Measurements from ENCODE around the gene SLC8A1. TPM values are rescaled to one million over a fixed set of nuclear protein-coding genes. Genes with fewer than 3 reads are reported as not detected.

The SLC8A1 gene
- total and polyA plus RNA-seq, 12 donors = 0.54 to 128 (median 18.5) TPM

- WGBS, 4 donors = 93 to 99% (median 97%) methylated on average over 3 of the region's 3 CpGs
- Histone ChIP-seq H3K9me3 (replicated peaks in 1 of 3) (peaks cover 0 to 5% (median 0%) of the 10 kb centered on the region in 3 donors), H3K36me3 (replicated peaks in 1 of 2) (no peaks in the 10 kb centered on the region), H3K27me3 (no peaks in the 10 kb centered on the region), H3K27ac (no peak overlapping the region), H3K4me1 (replicated peaks in 1 of 2) (peaks cover 4 to 29% of the 10 kb centered on the region in 2 donors), H3K4me3 (no peak overlapping the region)
- DNase-seq = no peak
- intact Hi-C loops (cut with DNase I) = loop anchor here in 1 of 2 donors (10.0 kb wide), 1 partner anchor 125 kb away; no protein-coding TSS in a partner anchor
- TF ChIP-seq POLR2A (IDR thresholded peaks at IDR 0.05) = no peak
- TF ChIP-seq CTCF (IDR thresholded peaks at IDR 0.05) = no peak
Observed at GRCh38 chr2:40369267-40370006, 82.5 kb downstream of the SLC8A1 start.

GRCh38 chr2:40367652-40368051, 84.2 kb downstream of the SLC8A1 start:
- Histone ChIP-seq H3K4me3 (no peak overlapping the region), H3K4me1 (replicated peaks in 1 of 2) (peaks cover 9 to 33% of the 10 kb centered on the region in 2 donors), H3K9me3 (replicated peaks in 1 of 3) (peaks cover 0 to 5% (median 0%) of the 10 kb centered on the region in 3 donors), H3K27ac (no peak overlapping the region), H3K27me3 (no peaks in the 10 kb centered on the region), H3K36me3 (replicated peaks in 1 of 2) (no peaks in the 10 kb centered on the region)
- DNase-seq = no peak
- intact Hi-C loops (cut with DNase I) = loop anchor here in 1 of 2 donors (10.0 kb wide), 1 partner anchor 123 kb away; no protein-coding TSS in a partner anchor
- TF ChIP-seq CTCF (IDR thresholded peaks at IDR 0.05) (no peak), POLR2A (IDR thresholded peaks at IDR 0.05) (no peak)
- 89 to 99% (median 96%) methylated on average over 2 of the region's 2 CpGs for WGBS, 4 donors

- DNase-seq = no peak
- H3K9me3 ChIP-seq (replicated peaks in 1 of 3) = peaks cover 0 to 5% (median 0%) of the 10 kb centered on the region in 3 donors
- TF ChIP-seq CTCF (IDR thresholded peaks at IDR 0.05) (no peak), POLR2A (IDR thresholded peaks at IDR 0.05) (no peak)
- no peak overlapping the region for H3K27ac ChIP-seq
- no peaks in the 10 kb centered on the region for H3K36me3 ChIP-seq (replicated peaks in 1 of 2)
- intact Hi-C loops (cut with DNase I) = loop anchor here in 1 of 2 donors (10.0 kb wide), 1 partner anchor 122 kb away; no protein-coding TSS in a partner anchor
- 94 to 100% (median 97%) methylated on average over 2 of the region's 2 CpGs for WGBS, 4 donors
- no peaks in the 10 kb centered on the region for H3K27me3 ChIP-seq
- H3K4me1 ChIP-seq (replicated peaks in 1 of 2) = peaks cover 9 to 27% of the 10 kb centered on the region in 2 donors
- H3K4me3 ChIP-seq = no peak overlapping the region
Observed at GRCh38 chr2:40367032-40367431, 84.9 kb downstream of the SLC8A1 start.

- Histone ChIP-seq H3K36me3 (replicated peaks in 1 of 2) (no peaks in the 10 kb centered on the region), H3K4me3 (peak overlapping the region in 1 of 4 donors; percentile 46), H3K27ac (peak overlapping the region in 2 of 5 donors; percentile 36 to 42), H3K27me3 (no peaks in the 10 kb centered on the region), H3K9me3 (replicated peaks in 1 of 3) (peaks cover 0 to 5% (median 0%) of the 10 kb centered on the region in 3 donors), H3K4me1 (replicated peaks in 1 of 2) (peaks cover 13 to 27% of the 10 kb centered on the region in 2 donors)
- WGBS, 4 donors = 4 to 8% (median 5%) methylated on average over 3 of the region's 3 CpGs
- intact Hi-C loops (cut with DNase I) = loop anchor here in 1 of 2 donors (10.0 kb wide), 1 partner anchor 120 kb away; no protein-coding TSS in a partner anchor
- TF ChIP-seq CTCF (IDR thresholded peaks at IDR 0.05) (no peak), POLR2A (IDR thresholded peaks at IDR 0.05) (no peak)
- DNase-seq = no peak
Observed at GRCh38 chr2:40364151-40364874, 87.6 kb downstream of the SLC8A1 start.

Data from adrenal gland (tissue), 12 donors.